MCF 10A (cell line): ENCODE results near the gene BTG2. TPM values are rescaled to one million over a fixed set of nuclear protein-coding genes. Genes with fewer than 3 reads are reported as not detected.

Experiments used
- BruUV-seq: library from RNA; stranded (reverse); fragments of 400-500 nt; replicated peaks from 2 replicates; lab custom pipeline; 2021; lab: Mats Ljungman, UMichigan
- CTCF ChIA-PET: fragments of 300-600 bp; sonication (Branson Sonifier 250); formaldehyde crosslinking; extraction: SDS; loops from one replicate; lab custom pipeline; 2021; ENCODE audit warnings: antibody characterized with exemption, inconsistent platforms; lab: Yijun Ruan, JAX
- POLR2A ChIA-PET: fragments of 300-600, 350-650 bp; sonication (Branson Sonifier 250); formaldehyde crosslinking; extraction: SDS; loops from one replicate; lab custom pipeline; 2020; ENCODE audit warnings: antibody characterized with exemption, inconsistent platforms; lab: Yijun Ruan, JAX
- DNase-seq: peaks from one replicate; pipeline ENCODE4 v3.0.0-alpha.2; 2018; ENCODE audit not compliant: unreplicated experiment
- H3K27ac Mint-ChIP-seq: one replicate; pipeline ENCODE4 v1.8.0; 2022; ENCODE audit warnings: mild to moderate bottlenecking, low read depth, mixed read lengths; ENCODE audit not compliant: unreplicated experiment
- H3K27me3 Mint-ChIP-seq: one replicate; pipeline ENCODE4 v1.8.0; 2022; ENCODE audit warnings: mixed read lengths; ENCODE audit not compliant: insufficient read depth, unreplicated experiment
- H3K36me3 Mint-ChIP-seq: one replicate; pipeline ENCODE4 v1.8.0; 2022; ENCODE audit warnings: mild to moderate bottlenecking, moderate library complexity, mixed read lengths; ENCODE audit not compliant: insufficient read depth, unreplicated experiment
- H3K4me1 Mint-ChIP-seq: one replicate; pipeline ENCODE4 v1.8.0; 2022; ENCODE audit warnings: mixed read lengths; ENCODE audit not compliant: insufficient read depth, unreplicated experiment
- H3K4me3 Mint-ChIP-seq: one replicate; pipeline ENCODE4 v1.8.0; 2022; ENCODE audit warnings: mild to moderate bottlenecking, moderate library complexity, mixed read lengths; ENCODE audit not compliant: unreplicated experiment
- H3K9me3 Mint-ChIP-seq: one replicate; pipeline ENCODE4 v1.8.0; 2022; ENCODE audit warnings: mixed read lengths; ENCODE audit not compliant: unreplicated experiment
- intact Hi-C: fragments of 100-400 bp; cut with micrococcal nuclease; formaldehyde crosslinking; loops from 2 replicates; pipeline ENCODE4 v1.14.1; 2022
- total RNA-seq: library from RNA; stranded (reverse); gene quantifications from 2 replicates; pipeline ENCODE4 v1.2.3, GENCODE V29; 2022
- TF ChIP-seq, protein P1 (sequence below): fragments of 200-600 bp; IDR thresholded peaks from one replicate; pipeline ENCODE4 v1.8.0; 2022; ENCODE audit warnings: antibody characterized with exemption, mild to moderate bottlenecking; ENCODE audit not compliant: unreplicated experiment

The BTG2 gene
- total RNA-seq, 1 experiment from 2014 or later, result 44.4 TPM

DNA sequence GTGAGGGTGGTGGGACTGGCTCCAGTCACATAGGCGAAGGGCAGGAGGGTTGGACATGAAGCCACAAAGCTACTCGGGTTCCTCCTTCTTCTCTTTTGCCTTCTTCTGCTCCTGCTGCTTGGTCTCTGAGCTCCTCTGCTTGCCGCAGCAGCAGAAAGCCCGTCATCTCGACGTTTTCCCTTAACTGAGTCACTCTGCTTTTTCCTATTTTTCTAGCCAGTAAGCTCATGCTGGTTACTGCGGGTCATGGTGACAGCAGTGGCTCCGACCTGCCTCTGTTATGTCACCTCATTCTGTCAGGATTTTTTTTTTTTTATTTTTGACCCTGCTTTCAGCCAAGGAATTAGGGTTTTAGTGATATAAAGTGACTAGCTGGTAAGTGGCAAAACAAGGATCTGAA is 48.2 kb downstream of the BTG2 start:
- Mint-ChIP-seq H3K27me3 (peaks cover 93% of the 10 kb centered on the region), H3K4me1 (no peaks in the 10 kb centered on the region), H3K27ac (no peak overlapping the region), H3K4me3 (no peak overlapping the region), H3K9me3 (no peaks in the 10 kb centered on the region), H3K36me3 (no peaks in the 10 kb centered on the region)
- BruUV-seq, result no TSS peak
- CTCF ChIA-PET, result interaction anchor here (0.6 to 21.9 kb wide), 11 partner anchors 11 to 317 kb away, joined by 3 to 422 read pairs (median 5); partner anchors contain the start of gene PRELP
- POLR2A ChIA-PET, result interaction anchor here (0.5 to 0.9 kb wide), 3 partner anchors 19 to 113 kb away, joined by 3 to 4 read pairs (median 3); no protein-coding TSS in a partner anchor
- no peak for DNase-seq
- TF ChIP-seq, protein P1, sequence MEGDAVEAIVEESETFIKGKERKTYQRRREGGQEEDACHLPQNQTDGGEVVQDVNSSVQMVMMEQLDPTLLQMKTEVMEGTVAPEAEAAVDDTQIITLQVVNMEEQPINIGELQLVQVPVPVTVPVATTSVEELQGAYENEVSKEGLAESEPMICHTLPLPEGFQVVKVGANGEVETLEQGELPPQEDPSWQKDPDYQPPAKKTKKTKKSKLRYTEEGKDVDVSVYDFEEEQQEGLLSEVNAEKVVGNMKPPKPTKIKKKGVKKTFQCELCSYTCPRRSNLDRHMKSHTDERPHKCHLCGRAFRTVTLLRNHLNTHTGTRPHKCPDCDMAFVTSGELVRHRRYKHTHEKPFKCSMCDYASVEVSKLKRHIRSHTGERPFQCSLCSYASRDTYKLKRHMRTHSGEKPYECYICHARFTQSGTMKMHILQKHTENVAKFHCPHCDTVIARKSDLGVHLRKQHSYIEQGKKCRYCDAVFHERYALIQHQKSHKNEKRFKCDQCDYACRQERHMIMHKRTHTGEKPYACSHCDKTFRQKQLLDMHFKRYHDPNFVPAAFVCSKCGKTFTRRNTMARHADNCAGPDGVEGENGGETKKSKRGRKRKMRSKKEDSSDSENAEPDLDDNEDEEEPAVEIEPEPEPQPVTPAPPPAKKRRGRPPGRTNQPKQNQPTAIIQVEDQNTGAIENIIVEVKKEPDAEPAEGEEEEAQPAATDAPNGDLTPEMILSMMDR, result no peak
- intact Hi-C loops, result no loop called here

DNA sequence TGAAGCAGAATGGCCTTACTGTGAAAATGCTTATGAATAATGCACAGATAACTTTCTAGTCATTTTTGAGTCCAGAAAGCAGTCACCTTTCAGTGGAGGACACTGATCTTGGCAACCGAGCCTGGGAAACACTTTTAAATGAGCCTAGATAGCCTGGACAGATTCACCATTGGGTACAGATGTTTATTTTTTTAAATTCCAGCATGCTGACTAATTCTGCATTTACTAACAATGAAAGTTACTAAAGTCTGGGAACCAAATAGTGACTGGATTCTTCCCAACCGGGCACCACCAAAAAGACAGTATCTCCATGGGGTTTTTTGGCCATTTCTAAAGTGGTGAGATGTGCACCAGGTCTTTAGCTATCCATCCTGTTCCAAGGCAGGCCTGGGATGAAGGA is 48.9 kb downstream of the BTG2 start:
- peak; percentile 70 for DNase-seq
- H3K36me3 Mint-ChIP-seq, result no peaks in the 10 kb centered on the region
- no peaks in the 10 kb centered on the region for H3K9me3 Mint-ChIP-seq
- no TSS peak for BruUV-seq
- H3K27ac Mint-ChIP-seq, result no peak overlapping the region
- ChIA-PET POLR2A (interaction anchor here (0.5 kb wide), 1 partner anchor 18 kb away, joined by 3 read pairs; no protein-coding TSS in a partner anchor), CTCF (interaction anchor here (0.8 to 21.9 kb wide), 5 partner anchors 12 to 315 kb away, joined by 3 to 422 read pairs (median 32); partner anchors contain the start of gene PRELP)
- TF ChIP-seq, protein P1, result no peak
- H3K4me3 Mint-ChIP-seq, result no peak overlapping the region
- peaks cover 93% of the 10 kb centered on the region for H3K27me3 Mint-ChIP-seq
- no peaks in the 10 kb centered on the region for H3K4me1 Mint-ChIP-seq
- intact Hi-C loops, result no loop called here

DNA sequence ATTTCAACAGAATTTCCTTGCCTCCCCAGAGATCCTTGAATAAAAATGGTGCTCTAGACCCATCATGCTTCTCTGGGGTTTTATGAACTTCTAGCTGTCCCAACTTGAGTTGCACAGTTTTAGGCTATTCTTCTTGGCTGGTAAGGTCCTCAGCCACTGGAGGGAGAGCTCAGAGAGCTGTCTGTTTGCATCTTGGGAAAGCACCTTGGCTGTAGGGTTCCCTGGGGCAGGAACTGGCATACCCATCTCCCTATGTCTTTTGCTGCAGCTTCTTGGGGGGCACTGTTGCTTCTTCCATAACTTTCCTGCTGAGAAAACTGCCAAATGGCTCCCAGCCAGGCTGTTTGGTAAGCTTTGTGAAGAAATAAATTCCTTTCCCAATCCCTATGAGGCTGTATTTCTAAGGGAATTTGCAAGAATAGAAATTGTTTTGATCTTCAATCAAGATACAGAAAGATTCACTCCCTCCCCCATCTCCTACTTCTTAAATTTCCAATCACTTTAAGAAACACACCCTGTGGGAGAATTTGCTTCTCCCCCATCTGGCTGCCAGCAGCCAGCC is 53.8 kb downstream of the BTG2 start:
- no peaks in the 10 kb centered on the region for H3K9me3 Mint-ChIP-seq
- intact Hi-C loops, result no loop called here
- no peaks in the 10 kb centered on the region for H3K36me3 Mint-ChIP-seq
- TF ChIP-seq, protein P1, result no peak
- no peaks in the 10 kb centered on the region for H3K4me1 Mint-ChIP-seq
- ChIA-PET CTCF (interaction anchor here (0.6 to 21.9 kb wide), 11 partner anchors 10 to 375 kb away, joined by 3 to 422 read pairs (median 4); no protein-coding TSS in a partner anchor), POLR2A (interaction anchor here (0.6 to 1.4 kb wide), 6 partner anchors 11 to 381 kb away, joined by 3 to 7 read pairs (median 3); no protein-coding TSS in a partner anchor)
- no TSS peak for BruUV-seq
- peak; percentile 67 for DNase-seq
- H3K27ac Mint-ChIP-seq, result no peak overlapping the region
- H3K27me3 Mint-ChIP-seq, result peaks cover 86% of the 10 kb centered on the region
- H3K4me3 Mint-ChIP-seq, result no peak overlapping the region

Other genes starting within 250 kb of the BTG2 start
- not detected in 2 replicates for gene MYOG, start 219.5 kb upstream of the BTG2 start, total RNA-seq
- 0.26 and 0.34 TPM in 2 replicates for gene ADORA1, start 177.8 kb upstream of the BTG2 start, total RNA-seq
- gene MYBPH, start 129.7 kb upstream of the BTG2 start, total RNA-seq, result not detected in 2 replicates
- 0.75 and 0.88 TPM in 2 replicates for gene CHI3L1, start 118.8 kb upstream of the BTG2 start, total RNA-seq
- gene CHIT1, start 75.8 kb upstream of the BTG2 start, total RNA-seq, result not detected in 2 replicates
- not detected in 2 replicates for gene FMOD, start 45.6 kb downstream of the BTG2 start, total RNA-seq
- not detected in 2 replicates for gene PRELP, start 170.3 kb downstream of the BTG2 start, total RNA-seq
- not detected in 2 replicates for gene OPTC, start 188.6 kb downstream of the BTG2 start, total RNA-seq